ENCODE data around the gene LILRA1.

LILRA1 gene

GRCh38 chr19:54609356-54609791, 15.9 kb downstream of the LILRA1 start:
- DNase-seq, result no peak
- in situ Hi-C loops (cut with HindIII; ENCODE audit: low pct_ligation_motif_present, low sequenced_read_pairs), result no loop called here
- no peak overlapping the region for H3K27ac ChIP-seq
- TF ChIP-seq, protein P1, sequence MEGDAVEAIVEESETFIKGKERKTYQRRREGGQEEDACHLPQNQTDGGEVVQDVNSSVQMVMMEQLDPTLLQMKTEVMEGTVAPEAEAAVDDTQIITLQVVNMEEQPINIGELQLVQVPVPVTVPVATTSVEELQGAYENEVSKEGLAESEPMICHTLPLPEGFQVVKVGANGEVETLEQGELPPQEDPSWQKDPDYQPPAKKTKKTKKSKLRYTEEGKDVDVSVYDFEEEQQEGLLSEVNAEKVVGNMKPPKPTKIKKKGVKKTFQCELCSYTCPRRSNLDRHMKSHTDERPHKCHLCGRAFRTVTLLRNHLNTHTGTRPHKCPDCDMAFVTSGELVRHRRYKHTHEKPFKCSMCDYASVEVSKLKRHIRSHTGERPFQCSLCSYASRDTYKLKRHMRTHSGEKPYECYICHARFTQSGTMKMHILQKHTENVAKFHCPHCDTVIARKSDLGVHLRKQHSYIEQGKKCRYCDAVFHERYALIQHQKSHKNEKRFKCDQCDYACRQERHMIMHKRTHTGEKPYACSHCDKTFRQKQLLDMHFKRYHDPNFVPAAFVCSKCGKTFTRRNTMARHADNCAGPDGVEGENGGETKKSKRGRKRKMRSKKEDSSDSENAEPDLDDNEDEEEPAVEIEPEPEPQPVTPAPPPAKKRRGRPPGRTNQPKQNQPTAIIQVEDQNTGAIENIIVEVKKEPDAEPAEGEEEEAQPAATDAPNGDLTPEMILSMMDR (IDR thresholded peaks at IDR 0.05; ENCODE audit: low read depth, low read length, missing control alignments), result no peak
- no peaks in the 10 kb centered on the region for H3K36me3 ChIP-seq (replicated peaks)
- H3K4me3 ChIP-seq (ENCODE audit: low read depth, low read length), result no peak overlapping the region
- H3K27me3 ChIP-seq (replicated peaks), result no peaks in the 10 kb centered on the region

- Histone ChIP-seq H3K4me3 (ENCODE audit: low read depth, low read length) (no peak overlapping the region), H3K36me3 (replicated peaks) (no peaks in the 10 kb centered on the region), H3K27ac (no peak overlapping the region), H3K27me3 (replicated peaks) (no peaks in the 10 kb centered on the region)
- DNase-seq, result no peak
- TF ChIP-seq, protein P1 (IDR thresholded peaks at IDR 0.05; ENCODE audit: low read depth, low read length, missing control alignments), result no peak
- in situ Hi-C loops (cut with HindIII; ENCODE audit: low pct_ligation_motif_present, low sequenced_read_pairs), result no loop called here
Observed at GRCh38 chr19:54612428-54612827, 19.0 kb downstream of the LILRA1 start.

- TF ChIP-seq, protein P1 (IDR thresholded peaks at IDR 0.05; ENCODE audit: low read depth, low read length, missing control alignments), result no peak
- Histone ChIP-seq H3K4me3 (ENCODE audit: low read depth, low read length) (no peak overlapping the region), H3K27ac (no peak overlapping the region), H3K36me3 (replicated peaks) (no peaks in the 10 kb centered on the region), H3K27me3 (replicated peaks) (no peaks in the 10 kb centered on the region)
- no peak for DNase-seq
- in situ Hi-C loops (cut with HindIII; ENCODE audit: low pct_ligation_motif_present, low sequenced_read_pairs), result no loop called here
Observed at GRCh38 chr19:54614726-54615125, 21.3 kb downstream of the LILRA1 start.

DNA sequence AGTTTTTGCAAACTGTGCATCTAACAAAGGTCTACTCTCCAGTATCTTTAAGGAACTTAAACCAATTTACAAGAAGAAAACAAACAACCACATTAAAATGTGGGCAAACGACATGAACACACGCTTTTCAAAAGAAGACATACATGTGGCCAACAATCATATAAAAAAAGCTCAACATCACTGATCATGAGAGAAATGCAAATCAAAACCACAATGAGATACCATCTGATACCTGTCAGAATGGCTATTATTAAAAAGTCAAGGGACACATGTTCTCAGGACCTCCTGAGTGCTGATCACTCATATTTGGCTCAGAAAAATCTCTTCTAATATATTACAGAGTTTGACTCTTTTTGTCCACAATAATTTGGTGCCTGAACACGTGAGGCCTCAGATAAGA, 22.6 kb downstream of the LILRA1 start:
- Histone ChIP-seq H3K27me3 (replicated peaks) (no peaks in the 10 kb centered on the region), H3K27ac (no peak overlapping the region), H3K4me3 (ENCODE audit: low read depth, low read length) (no peak overlapping the region), H3K36me3 (replicated peaks) (no peaks in the 10 kb centered on the region)
- no peak for DNase-seq
- in situ Hi-C loops (cut with HindIII; ENCODE audit: low pct_ligation_motif_present, low sequenced_read_pairs), result no loop called here
- TF ChIP-seq, protein P1 (IDR thresholded peaks at IDR 0.05; ENCODE audit: low read depth, low read length, missing control alignments), result no peak

DNA sequence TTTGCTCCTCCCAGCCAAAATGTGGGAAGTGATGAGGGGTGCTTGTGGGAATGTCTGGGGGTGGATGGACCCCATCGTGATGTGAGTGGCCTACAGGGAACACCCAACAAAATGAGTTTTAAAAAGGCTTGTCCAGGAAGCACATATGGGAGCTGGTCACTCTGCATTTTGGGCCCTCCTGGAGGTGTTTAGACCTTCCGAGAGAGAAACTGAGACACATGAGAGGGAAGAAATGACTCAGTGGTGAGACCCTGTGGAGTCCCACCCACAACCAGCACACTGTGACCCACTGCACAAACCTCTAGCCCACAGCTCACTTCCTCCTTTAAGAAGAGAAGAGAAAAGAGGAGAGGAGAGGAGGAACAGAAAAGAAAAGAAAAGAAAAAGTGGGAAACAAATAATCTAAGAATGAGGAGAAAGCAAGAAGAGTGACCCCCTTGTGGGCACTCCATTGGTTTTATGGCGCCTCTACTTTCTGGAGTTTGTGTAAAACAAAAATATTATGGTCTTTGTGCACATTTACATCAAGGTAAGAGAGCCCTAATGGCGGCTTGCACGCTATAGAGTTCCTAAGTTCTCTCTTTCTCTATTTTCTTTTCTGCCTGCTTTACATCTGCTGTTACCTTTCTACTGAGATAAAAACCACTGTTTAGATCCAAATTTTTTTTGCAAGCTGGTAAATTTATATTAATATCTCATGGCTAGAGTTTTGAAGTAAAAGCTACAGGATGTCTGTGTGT, 23.6 kb downstream of the LILRA1 start:
- Histone ChIP-seq H3K36me3 (replicated peaks) (no peaks in the 10 kb centered on the region), H3K27ac (no peak overlapping the region), H3K4me3 (ENCODE audit: low read depth, low read length) (no peak overlapping the region), H3K27me3 (replicated peaks) (no peaks in the 10 kb centered on the region)
- in situ Hi-C loops (cut with HindIII; ENCODE audit: low pct_ligation_motif_present, low sequenced_read_pairs), result no loop called here
- DNase-seq, result no peak
- TF ChIP-seq, protein P1 (IDR thresholded peaks at IDR 0.05; ENCODE audit: low read depth, low read length, missing control alignments), result no peak

DNA sequence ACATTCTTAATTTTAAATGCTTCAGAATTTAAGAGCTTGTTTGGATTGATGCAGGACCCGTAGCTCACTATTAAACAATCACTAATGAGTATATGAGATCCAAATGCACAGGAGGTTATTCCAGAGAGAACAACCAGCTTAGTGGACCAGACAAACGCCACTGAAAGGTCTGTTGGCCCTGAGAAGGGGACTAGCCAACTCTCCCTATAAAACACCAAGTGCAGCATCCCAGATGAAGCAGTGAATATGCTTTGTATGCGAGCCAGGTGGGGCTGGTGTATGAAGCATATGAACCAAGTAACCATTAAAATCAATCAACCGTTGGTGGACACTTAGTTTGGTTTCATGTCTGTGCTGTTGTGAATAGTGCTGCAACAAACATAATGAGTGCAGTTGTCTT, 27.0 kb downstream of the LILRA1 start:
- Histone ChIP-seq H3K27me3 (replicated peaks) (no peaks in the 10 kb centered on the region), H3K36me3 (replicated peaks) (no peaks in the 10 kb centered on the region), H3K4me3 (ENCODE audit: low read depth, low read length) (no peak overlapping the region), H3K27ac (no peak overlapping the region)
- TF ChIP-seq, protein P1 (IDR thresholded peaks at IDR 0.05; ENCODE audit: low read depth, low read length, missing control alignments), result no peak
- in situ Hi-C loops (cut with HindIII; ENCODE audit: low pct_ligation_motif_present, low sequenced_read_pairs), result no loop called here
- no peak for DNase-seq
